Neural progenitor cell (in vitro differentiated cells): ENCODE measurements around the gene PNPLA5.

ENCODE experiments used
- EZH2 ChIP-seq: fragments of 200-600 bp; sonication (generic); IDR thresholded peaks from 2 replicates; pipeline ENCODE4 v1.6.1; 2017; ENCODE audit warnings: antibody characterized with exemption, mild to moderate bottlenecking, moderate library complexity
- EZH2phosphoT487 ChIP-seq: fragments of 200-600 bp; sonication (generic); IDR thresholded peaks from 2 replicates; pipeline ENCODE4 v1.6.1; 2017; ENCODE audit warnings: antibody characterized with exemption
- TF ChIP-seq, protein P1 (sequence below): fragments of 200-600 bp; sonication (generic); IDR thresholded peaks from 2 replicates; pipeline ENCODE4 v1.5.1; 2017; ENCODE audit warnings: antibody characterized with exemption, mild to moderate bottlenecking

DNA sequence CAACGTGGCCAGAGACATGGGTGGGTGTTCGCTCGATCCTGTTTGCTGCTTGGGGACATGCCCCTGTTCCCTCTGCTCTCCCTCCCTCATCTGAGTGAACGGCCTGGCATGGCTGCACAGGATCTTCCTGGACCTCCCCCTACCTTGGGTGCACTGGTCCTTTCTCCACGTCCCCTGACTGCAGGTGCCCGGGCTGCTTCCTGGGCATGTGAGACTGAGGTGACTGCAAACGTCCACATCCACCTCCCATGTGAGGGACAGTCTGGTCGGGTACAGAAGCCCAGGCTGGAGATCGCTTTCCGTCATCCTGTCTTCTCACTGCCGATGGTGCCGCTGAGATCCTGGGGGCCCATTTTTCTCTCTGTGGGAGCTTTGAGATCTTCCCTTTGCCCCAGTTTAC is 41.3 kb downstream of the PNPLA5 start:
- TF ChIP-seq, protein P1, sequence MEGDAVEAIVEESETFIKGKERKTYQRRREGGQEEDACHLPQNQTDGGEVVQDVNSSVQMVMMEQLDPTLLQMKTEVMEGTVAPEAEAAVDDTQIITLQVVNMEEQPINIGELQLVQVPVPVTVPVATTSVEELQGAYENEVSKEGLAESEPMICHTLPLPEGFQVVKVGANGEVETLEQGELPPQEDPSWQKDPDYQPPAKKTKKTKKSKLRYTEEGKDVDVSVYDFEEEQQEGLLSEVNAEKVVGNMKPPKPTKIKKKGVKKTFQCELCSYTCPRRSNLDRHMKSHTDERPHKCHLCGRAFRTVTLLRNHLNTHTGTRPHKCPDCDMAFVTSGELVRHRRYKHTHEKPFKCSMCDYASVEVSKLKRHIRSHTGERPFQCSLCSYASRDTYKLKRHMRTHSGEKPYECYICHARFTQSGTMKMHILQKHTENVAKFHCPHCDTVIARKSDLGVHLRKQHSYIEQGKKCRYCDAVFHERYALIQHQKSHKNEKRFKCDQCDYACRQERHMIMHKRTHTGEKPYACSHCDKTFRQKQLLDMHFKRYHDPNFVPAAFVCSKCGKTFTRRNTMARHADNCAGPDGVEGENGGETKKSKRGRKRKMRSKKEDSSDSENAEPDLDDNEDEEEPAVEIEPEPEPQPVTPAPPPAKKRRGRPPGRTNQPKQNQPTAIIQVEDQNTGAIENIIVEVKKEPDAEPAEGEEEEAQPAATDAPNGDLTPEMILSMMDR, result no peak
- no peak for TF ChIP-seq EZH2
- no peak for TF ChIP-seq EZH2phosphoT487
